GM21381 (cell line): ENCODE results near the gene TTLL8.

Experiments
- ATAC-seq: cut with Tn5 transposase; IDR thresholded peaks from one replicate; pipeline ENCODE4 v1.9.1; 2021; ENCODE audit warnings: mild to moderate bottlenecking, moderate library complexity; ENCODE audit not compliant: unreplicated experiment

TTLL8 gene

DNA sequence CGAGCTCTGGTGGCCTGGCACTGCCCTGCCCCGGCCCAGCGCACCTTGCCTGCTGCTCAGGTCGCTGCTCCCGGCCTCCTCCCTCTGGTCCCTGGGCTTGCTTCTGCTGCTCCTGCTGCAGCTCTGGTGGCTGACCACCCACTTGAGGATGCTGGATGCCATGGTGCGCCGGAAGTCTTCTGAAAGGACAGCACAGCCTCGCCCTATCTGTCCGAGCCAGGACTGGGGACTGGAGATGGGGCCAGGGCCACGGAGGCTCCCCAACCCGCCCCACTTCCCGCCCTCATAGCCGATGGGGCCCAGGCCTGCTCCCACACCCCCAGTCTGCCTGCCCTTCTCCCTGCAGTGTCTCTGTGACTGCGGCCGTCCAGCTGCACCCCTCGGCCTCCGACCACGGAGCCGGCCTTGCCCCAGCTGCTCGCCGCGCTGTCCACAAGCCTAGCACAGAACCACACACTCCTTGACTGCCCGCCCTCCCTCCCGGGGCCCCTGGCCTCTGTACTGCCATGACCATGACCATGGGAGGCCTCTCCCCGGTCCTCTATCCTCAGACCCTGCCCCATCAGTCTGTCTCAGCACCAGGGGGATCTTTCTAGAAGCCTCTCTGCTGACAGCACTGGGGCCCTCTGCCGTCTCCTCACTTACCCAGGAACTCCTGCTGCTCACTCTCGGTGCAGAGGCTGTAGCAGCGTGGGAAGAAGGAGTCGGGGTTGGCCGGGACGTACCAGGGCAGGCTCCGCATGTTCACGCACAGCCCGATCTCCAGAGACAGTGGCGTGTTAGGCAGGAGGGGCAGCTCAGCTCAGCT is 12.7 kb downstream of the TTLL8 start:
- no peak for ATAC-seq

GRCh38 chr22:50044485-50045118 is 13.5 kb downstream of the TTLL8 start:
- no peak for ATAC-seq

GRCh38 chr22:50041361-50042065 is 16.6 kb downstream of the TTLL8 start:
- no peak for ATAC-seq

GRCh38 chr22:50040717-50041116 is 17.4 kb downstream of the TTLL8 start:
- no peak for ATAC-seq

DNA sequence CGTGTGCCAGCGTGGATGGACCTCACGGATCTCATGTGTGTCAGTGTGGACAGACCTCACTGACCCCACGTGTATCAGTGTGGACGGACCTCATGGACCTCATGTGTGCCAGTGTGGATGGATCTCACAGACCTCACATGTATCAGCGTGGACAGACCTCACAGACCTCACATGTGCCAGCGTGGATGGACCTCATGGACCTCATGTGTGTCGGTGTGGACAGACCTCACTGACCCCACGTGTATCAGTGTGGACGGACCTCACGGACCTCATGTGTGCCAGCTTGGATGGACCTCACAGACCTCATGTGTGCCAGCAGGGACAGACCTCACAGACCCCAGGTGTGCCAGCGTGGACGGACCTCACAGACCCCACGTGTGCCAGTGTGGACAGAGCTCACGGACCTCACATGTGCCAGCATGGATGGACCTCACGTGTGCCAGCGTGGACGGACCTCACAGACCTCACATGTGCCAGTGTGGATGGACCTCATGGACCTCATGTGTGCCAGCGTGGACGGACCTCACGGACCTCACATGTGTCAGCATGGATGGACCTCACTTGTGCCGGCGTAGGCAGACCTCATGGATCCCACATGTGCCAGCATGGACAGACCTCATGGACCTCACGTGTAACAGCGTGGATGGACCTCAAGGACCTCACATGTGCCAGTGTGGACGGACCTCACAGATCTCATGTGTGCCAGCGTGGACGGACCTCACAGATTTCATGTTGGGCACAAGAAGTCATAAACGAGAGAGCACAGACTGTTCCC is 18.2 kb downstream of the TTLL8 start:
- no peak for ATAC-seq

DNA sequence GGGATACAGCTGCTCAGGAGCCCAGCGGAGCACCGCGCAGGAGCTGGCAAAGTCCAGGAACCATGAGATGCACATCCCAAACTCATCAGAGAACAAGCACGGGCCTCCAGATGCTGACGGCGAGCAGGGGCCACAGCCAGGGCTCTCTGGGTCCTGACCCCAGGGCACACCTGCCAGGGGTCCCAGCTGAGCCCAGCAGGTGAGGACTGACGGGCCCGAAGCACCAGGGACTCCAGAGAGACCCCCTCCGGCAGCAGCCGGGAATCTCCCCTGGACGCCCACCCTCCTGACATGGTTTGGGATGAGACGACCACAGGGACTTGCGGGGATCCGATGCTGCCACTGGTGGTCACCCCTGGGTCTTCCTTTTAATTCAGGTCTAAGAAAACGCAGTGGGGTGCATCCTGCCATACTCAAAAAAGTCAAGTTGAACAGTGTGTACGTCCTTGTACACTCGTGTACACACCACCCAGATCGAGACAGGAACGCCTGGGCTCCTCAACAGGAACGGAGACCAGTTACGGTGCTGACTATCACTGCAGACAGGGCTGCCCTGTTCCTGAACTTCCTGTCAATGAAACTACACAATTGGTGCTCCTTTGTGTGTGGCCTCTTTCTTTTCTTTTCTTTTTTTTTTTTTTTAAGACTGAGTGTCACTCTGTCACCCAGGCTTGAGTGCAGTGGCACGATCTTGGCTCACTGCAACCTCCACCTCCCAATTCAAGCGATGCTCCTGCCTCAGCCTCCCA is 21.9 kb downstream of the TTLL8 start:
- no peak for ATAC-seq

DNA sequence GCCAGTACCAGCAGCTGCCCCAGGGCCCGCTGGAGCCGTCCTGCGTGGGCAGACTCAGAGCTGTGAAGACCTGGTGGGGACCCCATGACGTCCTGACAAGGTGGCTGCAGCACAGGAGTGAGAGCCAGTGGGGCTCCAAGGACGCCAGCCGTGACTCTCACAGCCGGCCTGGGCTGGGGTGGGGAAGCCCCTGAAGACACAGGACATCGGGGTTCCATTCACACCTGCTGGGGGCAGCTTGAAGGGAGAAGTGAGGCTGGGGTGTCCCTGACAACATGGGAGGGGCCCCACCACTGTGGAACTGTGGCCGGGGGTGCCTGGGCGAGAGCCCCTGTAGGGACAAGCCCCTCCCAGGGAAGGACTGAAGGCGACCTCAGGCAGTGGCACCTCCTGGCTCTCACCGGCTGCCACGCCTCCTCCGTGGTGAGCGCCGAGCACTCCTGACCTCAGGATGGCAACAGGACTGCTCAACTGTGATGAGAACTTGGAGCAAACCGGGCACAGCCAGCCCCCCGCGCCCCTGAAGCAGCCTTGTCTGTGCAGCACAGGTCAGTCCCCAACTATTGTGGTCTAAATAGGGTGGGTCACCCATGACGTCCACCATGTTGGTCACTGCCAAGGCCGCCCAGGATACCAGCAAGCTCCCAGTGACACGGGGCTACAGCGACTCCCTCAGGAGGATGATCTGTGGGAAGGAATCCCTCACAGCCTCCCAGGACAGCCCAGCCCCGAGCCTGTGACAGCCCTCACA is 22.8 kb downstream of the TTLL8 start:
- no peak for ATAC-seq

- no peak for ATAC-seq
These were observed 23.7 kb downstream of the TTLL8 start for GRCh38 chr22:50034126-50035081.

DNA sequence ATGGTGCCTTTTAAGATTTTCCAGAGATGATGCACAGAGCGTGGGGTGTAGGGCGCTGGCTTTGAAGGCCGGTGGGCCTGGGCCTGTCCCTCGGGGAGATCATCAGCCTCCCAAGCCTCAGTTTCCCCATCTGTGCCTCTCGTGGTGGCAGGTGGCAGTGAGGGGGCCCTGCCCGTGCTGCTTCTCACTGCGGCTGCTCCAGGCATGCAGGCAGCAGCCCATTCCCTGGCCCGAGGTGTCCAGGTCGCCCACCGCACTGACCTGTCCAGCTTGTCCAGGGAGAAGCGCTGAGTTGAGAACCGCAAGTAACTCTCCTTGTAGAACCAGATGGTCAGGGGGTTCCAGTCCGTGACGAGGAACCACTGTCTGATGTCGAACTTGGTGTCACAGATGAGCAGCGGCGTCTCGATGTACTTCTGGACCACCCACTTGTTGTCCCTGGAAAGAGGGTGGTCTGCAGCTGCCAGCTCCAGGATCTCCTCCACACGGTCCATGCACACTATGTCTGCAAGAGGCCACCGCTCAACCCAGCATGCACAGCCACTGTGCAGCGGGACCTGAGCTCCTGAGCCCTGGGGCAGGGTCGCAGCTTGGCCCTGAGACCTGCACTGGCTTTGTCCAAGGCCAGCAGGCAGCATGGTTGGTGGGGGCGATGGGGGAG is 25.0 kb downstream of the TTLL8 start:
- ATAC-seq = no peak

- no peak for ATAC-seq
These were observed 25.8 kb downstream of the TTLL8 start for GRCh38 chr22:50032109-50032871.

DNA sequence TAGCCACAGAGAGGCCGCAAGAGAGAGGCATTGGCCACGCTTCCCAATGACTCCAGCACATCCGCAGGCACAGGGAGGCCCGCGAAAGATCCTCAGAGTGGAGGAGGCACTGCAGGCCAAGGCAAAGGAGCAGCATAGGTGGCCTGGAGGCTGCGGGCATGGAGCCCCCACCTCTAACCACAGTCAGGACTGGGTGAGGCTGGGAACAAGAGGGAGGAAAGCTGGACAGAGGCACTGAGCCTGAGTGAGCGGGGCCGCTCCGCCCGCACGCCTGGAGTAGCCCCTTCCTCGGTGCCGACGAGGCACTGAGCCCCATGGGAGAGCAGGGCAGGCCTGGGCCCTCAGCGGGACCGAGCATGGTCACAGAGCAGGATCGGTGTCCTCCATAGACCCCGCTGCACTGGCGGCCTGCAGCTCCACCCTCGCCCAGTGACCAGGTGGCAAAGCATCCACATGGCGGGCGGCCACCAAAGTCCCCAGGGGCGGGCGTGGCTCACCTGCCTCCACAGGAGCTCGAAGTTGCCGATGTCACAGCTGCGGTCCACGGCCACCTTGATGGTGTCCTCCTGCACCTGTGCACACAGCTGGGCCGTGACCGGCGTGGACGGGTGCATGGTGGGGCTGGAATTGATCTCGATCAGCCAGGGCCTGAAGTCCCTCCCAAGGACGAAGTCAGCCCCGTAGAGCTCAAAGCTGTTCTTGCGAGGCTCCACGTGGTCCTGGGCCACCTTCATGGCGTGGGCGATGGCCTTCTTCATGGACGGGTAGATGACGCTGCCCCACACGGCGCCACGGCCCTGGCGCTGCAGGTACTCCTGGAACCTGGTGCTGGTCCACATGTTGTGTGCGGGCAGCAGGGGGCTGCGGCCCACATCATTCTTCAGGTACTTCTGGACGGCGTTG is 26.7 kb downstream of the TTLL8 start:
- ATAC-seq = no peak

GRCh38 chr22:50030297-50031188 is 27.6 kb downstream of the TTLL8 start:
- ATAC-seq = no peak

- ATAC-seq = no peak
These were observed 30.2 kb downstream of the TTLL8 start for GRCh38 chr22:50027639-50028537.

GRCh38 chr22:50025993-50026392 is 32.1 kb downstream of the TTLL8 start:
- no peak for ATAC-seq
